Testis (tissue), 2 donors: ENCODE measurements around the gene RPTOR.

Experiments
- POLR2A ChIP-seq: fragments of 450-650 bp; IDR thresholded peaks from one replicate; pipeline ENCODE4 v1.6.1; 2017; ENCODE audit warnings: antibody characterized with exemption, mild to moderate bottlenecking, moderate library complexity
- TF ChIP-seq, protein P1 (sequence below), 3 experiments: fragments of 450-650 bp in 2 of 3; fragments of 200-600 bp in 1 of 3; sonication (generic) in 1 of 3; IDR thresholded peaks; one replicate each; pipeline ENCODE4 v1.5.1; 2016 to 2019; ENCODE audit warnings: antibody characterized with exemption in 3 of 3, mild to moderate bottlenecking in 2 of 3, moderate library complexity in 1 of 3

DNA sequence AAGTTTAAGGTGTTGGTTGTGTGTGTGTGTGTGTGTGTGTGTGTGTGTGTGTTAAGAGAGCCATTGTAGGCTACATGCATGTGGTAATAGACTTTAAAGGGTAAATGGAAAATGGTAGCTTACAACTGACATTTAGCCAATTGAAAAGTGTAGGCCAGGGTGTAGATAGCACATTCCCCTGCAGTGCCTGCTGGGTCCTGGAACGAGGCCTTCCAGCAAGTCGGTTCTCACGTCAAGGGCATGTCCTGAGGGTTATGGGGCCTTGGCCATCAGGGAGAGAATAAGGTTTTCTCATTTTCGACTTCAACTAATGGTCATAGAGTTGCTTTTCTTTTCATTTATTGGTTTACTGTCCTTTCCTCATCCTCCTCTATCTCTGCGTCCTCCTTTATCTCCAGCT, 65.1 kb downstream of the RPTOR start:
- TF ChIP-seq, protein P1, sequence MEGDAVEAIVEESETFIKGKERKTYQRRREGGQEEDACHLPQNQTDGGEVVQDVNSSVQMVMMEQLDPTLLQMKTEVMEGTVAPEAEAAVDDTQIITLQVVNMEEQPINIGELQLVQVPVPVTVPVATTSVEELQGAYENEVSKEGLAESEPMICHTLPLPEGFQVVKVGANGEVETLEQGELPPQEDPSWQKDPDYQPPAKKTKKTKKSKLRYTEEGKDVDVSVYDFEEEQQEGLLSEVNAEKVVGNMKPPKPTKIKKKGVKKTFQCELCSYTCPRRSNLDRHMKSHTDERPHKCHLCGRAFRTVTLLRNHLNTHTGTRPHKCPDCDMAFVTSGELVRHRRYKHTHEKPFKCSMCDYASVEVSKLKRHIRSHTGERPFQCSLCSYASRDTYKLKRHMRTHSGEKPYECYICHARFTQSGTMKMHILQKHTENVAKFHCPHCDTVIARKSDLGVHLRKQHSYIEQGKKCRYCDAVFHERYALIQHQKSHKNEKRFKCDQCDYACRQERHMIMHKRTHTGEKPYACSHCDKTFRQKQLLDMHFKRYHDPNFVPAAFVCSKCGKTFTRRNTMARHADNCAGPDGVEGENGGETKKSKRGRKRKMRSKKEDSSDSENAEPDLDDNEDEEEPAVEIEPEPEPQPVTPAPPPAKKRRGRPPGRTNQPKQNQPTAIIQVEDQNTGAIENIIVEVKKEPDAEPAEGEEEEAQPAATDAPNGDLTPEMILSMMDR (IDR thresholded peaks at IDR 0.05): no peak
- TF ChIP-seq POLR2A: no peak
